HepG2 (cell line): ENCODE results near the gene HBM. TPM values are rescaled to one million over a fixed set of nuclear protein-coding genes. Genes with fewer than 3 reads are reported as not detected.

ENCODE experiments used
- ATRX ChIP-seq: sonication (generic); formaldehyde crosslinking; IDR thresholded peaks from 2 replicates; pipeline ENCODE4 v1.4.0; 2020; ENCODE audit warnings: missing genetic modification reagents, borderline replicate concordance
- CHD2 ChIP-seq: IDR thresholded peaks from 2 replicates; pipeline ENCODE4 v1.6.1; 2011; ENCODE audit warnings: low read depth, low read length, improper control_type of control experiment
- E2F1 ChIP-seq: sonication (generic); formaldehyde crosslinking; IDR thresholded peaks from 2 replicates; pipeline ENCODE4 v1.5.0; 2020; ENCODE audit warnings: missing genetic modification reagents
- EHMT2 ChIP-seq: fragments of 200-600 bp; sonication (generic); IDR thresholded peaks from 2 replicates; pipeline ENCODE4 v1.7.0; 2017; ENCODE audit warnings: antibody characterized with exemption, low read depth, low read length, borderline replicate concordance
- ELF1 ChIP-seq: sonication (generic); formaldehyde crosslinking; IDR thresholded peaks from 2 replicates; pipeline ENCODE4 v1.4.0; 2020; ENCODE audit warnings: missing genetic modification reagents
- IRF1 ChIP-seq: sonication (generic); formaldehyde crosslinking; IDR thresholded peaks from 2 replicates; pipeline ENCODE4 v1.4.0; 2020; ENCODE audit warnings: low read depth, mild to moderate bottlenecking, missing genetic modification reagents
- MED13 ChIP-seq: sonication (generic); formaldehyde crosslinking; IDR thresholded peaks from 2 replicates; pipeline ENCODE4 v1.5.0; 2020; ENCODE audit warnings: missing genetic modification reagents
- MNT ChIP-seq: fragments of 450-650 bp; IDR thresholded peaks from 2 replicates; pipeline ENCODE4 v1.6.1; 2016
- NFIB ChIP-seq: sonication (generic); formaldehyde crosslinking; IDR thresholded peaks from 2 replicates; pipeline ENCODE4 v1.9.0; 2021; ENCODE audit warnings: missing genetic modification reagents, mild to moderate bottlenecking, borderline replicate concordance
- RARA ChIP-seq: IDR thresholded peaks from 2 replicates; pipeline ENCODE4 v1.6.1; 2016; ENCODE audit warnings: missing genetic modification reagents, missing compliant biosample characterization
- SUZ12 ChIP-seq: fragments of 150-350 bp; IDR thresholded peaks from 2 replicates; pipeline ENCODE4 v1.6.1; 2014; ENCODE audit warnings: low read depth, low read length
- ZC3H13 ChIP-seq: sonication (generic); formaldehyde crosslinking; IDR thresholded peaks from 2 replicates; pipeline ENCODE4 v1.8.1; 2023; ENCODE audit warnings: mild to moderate bottlenecking, missing genetic modification reagents, moderate library complexity
- ZFP36L1 ChIP-seq: sonication (generic); formaldehyde crosslinking; IDR thresholded peaks from 2 replicates; pipeline ENCODE4 v1.8.0; 2022; ENCODE audit warnings: mild to moderate bottlenecking, missing genetic modification reagents, moderate library complexity
- ZIK1 ChIP-seq: sonication (generic); formaldehyde crosslinking; IDR thresholded peaks from 2 replicates; pipeline ENCODE4 v1.5.0; 2020; ENCODE audit warnings: mild to moderate bottlenecking, low read depth, missing genetic modification reagents, borderline replicate concordance
- ZNF224 ChIP-seq: sonication (generic); formaldehyde crosslinking; IDR thresholded peaks from 2 replicates; pipeline ENCODE4 v1.5.0; 2020; ENCODE audit warnings: mild to moderate bottlenecking, missing genetic modification reagents
- ZNF275 ChIP-seq: sonication (generic); formaldehyde crosslinking; IDR thresholded peaks from 2 replicates; pipeline ENCODE4 v1.8.0; 2022; ENCODE audit warnings: missing genetic modification reagents, mild to moderate bottlenecking, inconsistent platforms, borderline replicate concordance
- ZNF296 ChIP-seq: sonication (generic); formaldehyde crosslinking; conservative IDR thresholded peaks from 2 replicates; pipeline ENCODE4 v1.5.0; 2020; ENCODE audit warnings: mild to moderate bottlenecking, missing genetic modification reagents
- ZNF3 ChIP-seq: IDR thresholded peaks from 2 replicates; pipeline ENCODE4 v1.7.0; 2017; ENCODE audit warnings: inconsistent platforms
- ZNF451 ChIP-seq: sonication (generic); formaldehyde crosslinking; IDR thresholded peaks from 2 replicates; pipeline ENCODE4 v1.5.0; 2020; ENCODE audit warnings: mild to moderate bottlenecking, missing genetic modification reagents
- ZNF546 ChIP-seq: sonication (generic); formaldehyde crosslinking; conservative IDR thresholded peaks from 2 replicates; pipeline ENCODE4 v1.8.1; 2023; ENCODE audit warnings: mild to moderate bottlenecking, missing genetic modification reagents
- ZNF556 ChIP-seq: sonication (generic); formaldehyde crosslinking; IDR thresholded peaks from 2 replicates; pipeline ENCODE4 v1.4.0; 2020; ENCODE audit warnings: mild to moderate bottlenecking, missing genetic modification reagents, borderline replicate concordance
- polyA plus RNA-seq, 8 experiments: library from polyadenylated mRNA; depleted of rRNA in 3 of 8; stranded (reverse) in 7 of 8; unstranded in 1 of 8; fragments of >200 nt; fragmentation: Illumina TruSeq in 4 of 8; extraction: Trizol in 4 of 8; gene quantifications; 2 replicates each; pipeline versions ENCODE4 v1.2.1 to v1.2.3, GENCODE V29; 2011 to 2016; ENCODE audit warnings: low read depth in 4 of 8, missing spikeins in 1 of 8, mixed read lengths in 1 of 8; ENCODE audit not compliant: insufficient read depth in 1 of 8
- total RNA-seq, 5 experiments: library from RNA; depleted of rRNA; stranded (reverse); fragments of >200 nt; fragmentation: Illumina TruSeq; extraction: Trizol; gene quantifications; 2 replicates each; pipeline ENCODE4 v1.2.3, GENCODE V29; 2016; ENCODE audit warnings: low read depth in 1 of 5
- TF ChIP-seq, protein P1 (sequence below): IDR thresholded peaks from 2 replicates; pipeline ENCODE4 v1.6.1; 2016; ENCODE audit warnings: missing biosample characterization, missing genetic modification reagents, low read depth
- TF ChIP-seq, protein P2 (sequence below): sonication (generic); formaldehyde crosslinking; IDR thresholded peaks from 2 replicates; pipeline ENCODE4 v1.9.0; 2022; ENCODE audit warnings: missing genetic modification reagents, mild to moderate bottlenecking, borderline replicate concordance

HBM gene
- total and polyA plus RNA-seq, 2 of the 13 experiments (the other 11 are each of a cell fraction or from before 2014, with no cell fraction given): not detected

- TF ChIP-seq IRF1 (CRISPR knock-in tag) (no peak), ZNF556 (CRISPR knock-in tag) (no peak), E2F1 (CRISPR knock-in tag) (no peak), ZIK1 (CRISPR knock-in tag) (no peak), MNT (peak; percentile 72), SUZ12 (no peak), RARA (peak; percentile 89), ZNF224 (no peak), ZC3H13 (CRISPR knock-in tag) (no peak), ZNF546 (CRISPR knock-in tag) (no peak), ATRX (no peak), EHMT2 (no peak), ZNF296 (peak; percentile 70; the same call in 1 of the 2 replicates), ELF1 (no peak), ZFP36L1 (CRISPR knock-in tag) (no peak), NFIB (CRISPR knock-in tag) (no peak), ZNF275 (CRISPR knock-in tag) (no peak), MED13 (CRISPR knock-in tag) (no peak), ZNF451 (CRISPR knock-in tag) (no peak), CHD2 (no peak), ZNF3 (no peak)
- TF ChIP-seq, protein P1, sequence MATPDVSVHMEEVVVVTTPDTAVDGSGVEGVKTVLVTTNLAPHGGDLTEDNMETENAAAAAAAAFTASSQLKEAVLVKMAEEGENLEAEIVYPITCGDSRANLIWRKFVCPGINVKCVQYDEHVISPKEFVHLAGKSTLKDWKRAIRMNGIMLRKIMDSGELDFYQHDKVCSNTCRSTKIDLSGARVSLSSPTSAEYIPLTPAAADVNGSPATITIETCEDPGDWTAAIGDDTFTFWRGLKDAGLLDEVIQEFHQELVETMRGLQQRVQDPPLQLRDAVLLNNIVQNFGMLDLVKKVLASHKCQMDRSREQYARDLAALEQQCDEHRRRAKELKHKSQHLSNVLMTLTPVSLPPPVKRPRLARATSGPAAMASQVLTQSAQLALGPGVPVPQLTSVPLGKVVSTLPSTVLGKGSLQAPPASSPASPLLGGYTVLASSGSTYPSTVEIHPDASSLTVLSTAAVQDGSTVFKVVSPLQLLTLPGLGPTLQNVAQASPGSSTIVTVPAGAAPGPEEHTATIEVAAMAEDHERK (CRISPR knock-in tag): no peak
- TF ChIP-seq, protein P2, sequence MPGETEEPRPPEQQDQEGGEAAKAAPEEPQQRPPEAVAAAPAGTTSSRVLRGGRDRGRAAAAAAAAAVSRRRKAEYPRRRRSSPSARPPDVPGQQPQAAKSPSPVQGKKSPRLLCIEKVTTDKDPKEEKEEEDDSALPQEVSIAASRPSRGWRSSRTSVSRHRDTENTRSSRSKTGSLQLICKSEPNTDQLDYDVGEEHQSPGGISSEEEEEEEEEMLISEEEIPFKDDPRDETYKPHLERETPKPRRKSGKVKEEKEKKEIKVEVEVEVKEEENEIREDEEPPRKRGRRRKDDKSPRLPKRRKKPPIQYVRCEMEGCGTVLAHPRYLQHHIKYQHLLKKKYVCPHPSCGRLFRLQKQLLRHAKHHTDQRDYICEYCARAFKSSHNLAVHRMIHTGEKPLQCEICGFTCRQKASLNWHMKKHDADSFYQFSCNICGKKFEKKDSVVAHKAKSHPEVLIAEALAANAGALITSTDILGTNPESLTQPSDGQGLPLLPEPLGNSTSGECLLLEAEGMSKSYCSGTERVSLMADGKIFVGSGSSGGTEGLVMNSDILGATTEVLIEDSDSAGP (CRISPR knock-in tag): 0 out of 2 replicates have a peak, but pooled peaks have one; percentile 25
These were observed 3.3 kb upstream of the HBM start (continued) for GRCh38 chr16:162271-162991.
